Neural cell (in vitro differentiated cells): ENCODE measurements around the gene CYBB.

Experiments
- CTCF ChIP-seq: fragments of 450-650 bp; IDR thresholded peaks from 2 replicates; pipeline ENCODE4 v1.5.1; 2014; ENCODE audit warnings: antibody characterized with exemption, mild to moderate bottlenecking, moderate library complexity; ENCODE audit not compliant: poor library complexity, severe bottlenecking
- EP300 ChIP-seq: fragments of 450-650 bp; conservative IDR thresholded peaks from 2 replicates; pipeline ENCODE4 v1.6.1; 2014; ENCODE audit warnings: antibody characterized with exemption, mild to moderate bottlenecking, moderate library complexity; ENCODE audit not compliant: poor library complexity, severe bottlenecking
- EZH2 ChIP-seq: fragments of 200-600, 300-800 bp; shearing (Covaris generic), sonication (generic); IDR thresholded peaks from 2 replicates; pipeline ENCODE4 v1.6.1; 2014; ENCODE audit warnings: antibody characterized with exemption, low read length, borderline replicate concordance, mild to moderate bottlenecking; ENCODE audit not compliant: insufficient read depth, poor library complexity, severe bottlenecking
- MXI1 ChIP-seq: fragments of 450-650 bp; conservative IDR thresholded peaks from 2 replicates; pipeline ENCODE4 v1.6.1; 2014; ENCODE audit warnings: antibody characterized with exemption, mild to moderate bottlenecking; ENCODE audit not compliant: poor library complexity, severe bottlenecking
- POLR2AphosphoS5 ChIP-seq: IDR thresholded peaks from 2 replicates; pipeline ENCODE4 v1.6.1; 2012
- RAD21 ChIP-seq: fragments of 450-650 bp; conservative IDR thresholded peaks from 2 replicates; pipeline ENCODE4 v1.6.1; 2014; ENCODE audit warnings: antibody characterized with exemption, mild to moderate bottlenecking, moderate library complexity
- REST ChIP-seq: IDR thresholded peaks from 2 replicates; pipeline ENCODE4 v1.6.1; 2012; ENCODE audit warnings: borderline replicate concordance
- TAF1 ChIP-seq: IDR thresholded peaks from 2 replicates; pipeline ENCODE4 v1.6.1; 2012; ENCODE audit warnings: low read depth

DNA sequence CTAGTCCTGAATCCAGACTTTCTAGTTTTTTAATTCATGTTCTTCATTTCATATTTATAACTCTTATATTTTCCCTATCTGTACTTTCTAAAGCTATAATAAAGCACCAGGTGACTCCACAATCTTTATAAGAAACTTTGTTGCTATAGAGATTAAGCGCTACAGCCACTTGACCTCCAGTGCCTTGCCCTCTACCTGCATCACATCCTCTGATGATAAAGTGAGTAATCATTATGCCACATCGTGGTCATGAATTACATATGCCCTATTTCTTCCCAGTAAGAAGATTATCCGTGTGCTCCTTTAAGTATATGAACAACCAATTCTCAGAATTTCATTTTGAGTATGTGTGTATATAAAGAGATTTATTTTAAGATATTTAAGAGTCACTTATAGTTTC is 74.3 kb downstream of the CYBB start:
- TF ChIP-seq CTCF, result no peak
- TF ChIP-seq EZH2, result no peak
- no peak for TF ChIP-seq POLR2AphosphoS5
- TF ChIP-seq EP300, result no peak
- no peak for TF ChIP-seq RAD21
- TF ChIP-seq TAF1, result no peak
- no peak for TF ChIP-seq MXI1
- no peak for TF ChIP-seq REST
